H1 (cell line): Measurements from ENCODE around the gene R3HDM4. TPM values are rescaled to one million over a fixed set of nuclear protein-coding genes. Genes with fewer than 3 reads are reported as not detected.

ENCODE experiments used
- CTBP2 ChIP-seq: IDR thresholded peaks from 2 replicates; pipeline ENCODE4 v1.7.0; 2011; ENCODE audit warnings: borderline replicate concordance, mild to moderate bottlenecking, moderate library complexity, mixed read lengths, low read length; ENCODE audit not compliant: insufficient read depth, insufficient read length
- POU5F1 ChIP-seq: IDR thresholded peaks from 2 replicates; pipeline ENCODE4 v1.6.1; 2011; ENCODE audit warnings: low read depth, mild to moderate bottlenecking, low read length, moderate library complexity
- polyA plus RNA-seq, 7 experiments: library from polyadenylated mRNA; depleted of rRNA in 3 of 7; stranded (reverse) in 5 of 7; unstranded in 2 of 7; fragments of >200 nt in 5 of 7; fragments of 200-250 nt in 2 of 7; gene quantifications; 1 replicate in 5 of 7; 2 replicates in 1 of 7; 4 replicates in 1 of 7; pipeline versions ENCODE4 v1.2.1 to v1.2.3, GENCODE V29; 2011 to 2013; ENCODE audit warnings: missing spikeins in 2 of 7, mixed read lengths in 2 of 7
- total RNA-seq: library from RNA; stranded (reverse); fragmentation: NEBNext Ultra II Directional; extraction: Animal tissue kit (Norgen Biotek cat#: 25700); gene quantifications from 2 replicates; pipeline ENCODE4 v1.2.1, GENCODE V29; 2021

R3HDM4 gene
- total and polyA plus RNA-seq, 2 of the 8 experiments (the other 6 are each of a cell fraction or from before 2014, with no cell fraction given): 76.8 to 102 TPM

GRCh38 chr19:896434-896833, 16.6 kb downstream of the R3HDM4 start (continued):
- TF ChIP-seq CTBP2 (no peak), POU5F1 (no peak)
